ENCODE results near the gene SYT1.

GRCh38 chr12:79420146-79420618 is 555.6 kb downstream of the SYT1 start:
- TF ChIP-seq, protein P1, sequence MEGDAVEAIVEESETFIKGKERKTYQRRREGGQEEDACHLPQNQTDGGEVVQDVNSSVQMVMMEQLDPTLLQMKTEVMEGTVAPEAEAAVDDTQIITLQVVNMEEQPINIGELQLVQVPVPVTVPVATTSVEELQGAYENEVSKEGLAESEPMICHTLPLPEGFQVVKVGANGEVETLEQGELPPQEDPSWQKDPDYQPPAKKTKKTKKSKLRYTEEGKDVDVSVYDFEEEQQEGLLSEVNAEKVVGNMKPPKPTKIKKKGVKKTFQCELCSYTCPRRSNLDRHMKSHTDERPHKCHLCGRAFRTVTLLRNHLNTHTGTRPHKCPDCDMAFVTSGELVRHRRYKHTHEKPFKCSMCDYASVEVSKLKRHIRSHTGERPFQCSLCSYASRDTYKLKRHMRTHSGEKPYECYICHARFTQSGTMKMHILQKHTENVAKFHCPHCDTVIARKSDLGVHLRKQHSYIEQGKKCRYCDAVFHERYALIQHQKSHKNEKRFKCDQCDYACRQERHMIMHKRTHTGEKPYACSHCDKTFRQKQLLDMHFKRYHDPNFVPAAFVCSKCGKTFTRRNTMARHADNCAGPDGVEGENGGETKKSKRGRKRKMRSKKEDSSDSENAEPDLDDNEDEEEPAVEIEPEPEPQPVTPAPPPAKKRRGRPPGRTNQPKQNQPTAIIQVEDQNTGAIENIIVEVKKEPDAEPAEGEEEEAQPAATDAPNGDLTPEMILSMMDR (IDR thresholded peaks at IDR 0.05) = peak in 3 of 4 experiments; percentile 42 to 69 (median 57)
- TF ChIP-seq POLR2A (IDR thresholded peaks at IDR 0.05) (no peak), POLR2AphosphoS5 (IDR thresholded peaks at IDR 0.05) (peak; percentile 44)

Measured in prostate gland (tissue), 2 donors.